ENCODE data around the gene PTPN3.

The PTPN3 gene

GRCh38 chr9:109455391-109455790 lies 42.7 kb downstream of the PTPN3 start:
- no peak for DNase-seq (ENCODE audit: low read depth)

GRCh38 chr9:109454601-109455155 lies 43.4 kb downstream of the PTPN3 start:
- no peak for DNase-seq (ENCODE audit: low read depth)
- no peak for TF ChIP-seq CTCF (IDR thresholded peaks at IDR 0.05; ENCODE audit: control insufficient read depth, insufficient read depth, low read depth, low read length, missing control alignments)
- no peak overlapping the region for H3K4me3 ChIP-seq (ENCODE audit: control insufficient read depth, low read depth, low read length)

More at GRCh38 chr9:109455391-109455790, 42.7 kb downstream of the PTPN3 start:
- H3K4me3 ChIP-seq (ENCODE audit: control insufficient read depth, low read depth, low read length): no peak overlapping the region
- no peak for TF ChIP-seq CTCF (IDR thresholded peaks at IDR 0.05; ENCODE audit: control insufficient read depth, insufficient read depth, low read depth, low read length, missing control alignments)

GRCh38 chr9:109454041-109454440 lies 44.1 kb downstream of the PTPN3 start:
- no peak for DNase-seq (ENCODE audit: low read depth)
- H3K4me3 ChIP-seq (ENCODE audit: control insufficient read depth, low read depth, low read length): no peak overlapping the region
- TF ChIP-seq CTCF (IDR thresholded peaks at IDR 0.05; ENCODE audit: control insufficient read depth, insufficient read depth, low read depth, low read length, missing control alignments): no peak

- DNase-seq (ENCODE audit: low read depth): peak; percentile 79
- TF ChIP-seq CTCF (IDR thresholded peaks at IDR 0.05; ENCODE audit: control insufficient read depth, insufficient read depth, low read depth, low read length, missing control alignments): no peak
These were observed 44.8 kb downstream of the PTPN3 start for GRCh38 chr9:109453210-109453842.

GRCh38 chr9:109452761-109453160 lies 45.3 kb downstream of the PTPN3 start:
- no peak overlapping the region for H3K4me3 ChIP-seq (ENCODE audit: control insufficient read depth, low read depth, low read length)
- DNase-seq (ENCODE audit: low read depth): peak; percentile 73
- TF ChIP-seq CTCF (IDR thresholded peaks at IDR 0.05; ENCODE audit: control insufficient read depth, insufficient read depth, low read depth, low read length, missing control alignments): no peak

More at GRCh38 chr9:109453210-109453842, 44.8 kb downstream of the PTPN3 start:
- no peak overlapping the region for H3K4me3 ChIP-seq (ENCODE audit: control insufficient read depth, low read depth, low read length)

- TF ChIP-seq CTCF (IDR thresholded peaks at IDR 0.05; ENCODE audit: control insufficient read depth, insufficient read depth, low read depth, low read length, missing control alignments): no peak
- no peak for DNase-seq (ENCODE audit: low read depth)
- no peak overlapping the region for H3K4me3 ChIP-seq (ENCODE audit: control insufficient read depth, low read depth, low read length)
These were observed 46.6 kb downstream of the PTPN3 start for GRCh38 chr9:109451311-109452025.
